Tibial nerve (tissue), 3 donors: ENCODE data around the gene CIAPIN1.

Experiments
- CTCF ChIP-seq, 5 experiments: fragments of 200-600 bp in 3 of 5; fragments of 450-650 bp in 2 of 5; sonication (generic) in 3 of 5; IDR thresholded peaks; one replicate each; pipeline ENCODE4 v1.5.1; 2016 to 2019; ENCODE audit warnings: antibody characterized with exemption in 5 of 5, mild to moderate bottlenecking in 3 of 5, moderate library complexity in 2 of 5
- POLR2A ChIP-seq, 2 donors: fragments of 450-650 bp; IDR thresholded peaks; one replicate each; pipeline ENCODE4 v1.6.1; 2017; ENCODE audit warnings: antibody characterized with exemption in 2 of 2, mild to moderate bottlenecking in 2 of 2, moderate library complexity in 2 of 2

GRCh38 chr16:57395026-57395425 is 52.2 kb downstream of the CIAPIN1 start:
- TF ChIP-seq CTCF (IDR thresholded peaks at IDR 0.05) (no peak), POLR2A (IDR thresholded peaks at IDR 0.05) (no peak)
